Stimulated activated CD4-positive, alpha-beta T cell treated with anti-CD3 and anti-CD28 coated beads, Interleukin-15, amount 100 ng/mL, for 24 hours (primary cell): ENCODE data around the gene HBQ1.
"Not testable (repeated sequence)": the region's sequence is repeated elsewhere in the genome, so short reads cannot be mapped to it uniquely, and the experiment has no call there.

Source experiments
- DNase-seq: peaks from one replicate; pipeline ENCODE4 v3.0.0-alpha.2; 2020

Gene HBQ1

GRCh38 chr16:176477-177382 lies 3.5 kb upstream of the HBQ1 start, which contains the start of gene HBA1:
HBA1 (plus strand) TSS chr16:176680; CDS start chr16:176717, 37 bp downstream.
- DNase-seq: not testable (repeated sequence)

- no peak for DNase-seq
Measured at GRCh38 chr16:177394-177822, 2.9 kb upstream of the HBQ1 start.

- no peak for DNase-seq
Measured at GRCh38 chr16:177981-178667, 2.1 kb upstream of the HBQ1 start.

GRCh38 chr16:178668-179015 lies 1.6 kb upstream of the HBQ1 start:
- DNase-seq: no peak

GRCh38 chr16:179211-180092 lies 807 bp upstream of the HBQ1 start:
- no peak for DNase-seq

GRCh38 chr16:180681-181564 lies 664 bp downstream of the HBQ1 start:
- peak; percentile 89 for DNase-seq

GRCh38 chr16:181565-182021 lies 1.3 kb downstream of the HBQ1 start:
- no peak for DNase-seq

GRCh38 chr16:183005-183404 lies 2.7 kb downstream of the HBQ1 start:
- no peak for DNase-seq

- no peak for DNase-seq
Measured at GRCh38 chr16:185213-185612, 5.0 kb downstream of the HBQ1 start.

- no peak for DNase-seq
Measured at GRCh38 chr16:185691-186090, 5.4 kb downstream of the HBQ1 start.

GRCh38 chr16:187330-187729 lies 7.1 kb downstream of the HBQ1 start:
- no peak for DNase-seq

GRCh38 chr16:188674-189073 lies 8.4 kb downstream of the HBQ1 start:
- peak; percentile 35 for DNase-seq

- no peak for DNase-seq
Measured at GRCh38 chr16:189604-190186, 9.4 kb downstream of the HBQ1 start.

- no peak for DNase-seq
Measured at GRCh38 chr16:191831-192230, 11.6 kb downstream of the HBQ1 start.

- no peak for DNase-seq
Measured at GRCh38 chr16:192686-193085, 12.4 kb downstream of the HBQ1 start.

- DNase-seq: no peak
Measured at GRCh38 chr16:193441-193840, 13.2 kb downstream of the HBQ1 start.

- DNase-seq: no peak
Measured at GRCh38 chr16:194516-194915, 14.3 kb downstream of the HBQ1 start.

GRCh38 chr16:200388-200787 lies 20.1 kb downstream of the HBQ1 start:
- no peak for DNase-seq

- DNase-seq: no peak
Measured at GRCh38 chr16:203246-203645, 23.0 kb downstream of the HBQ1 start.

- DNase-seq: not testable (repeated sequence)
Measured at GRCh38 chr16:204046-204445, 23.8 kb downstream of the HBQ1 start.

GRCh38 chr16:209359-209758 lies 29.1 kb downstream of the HBQ1 start:
- DNase-seq: not testable (repeated sequence)
